Gastrocnemius medialis (tissue), 4 donors: ENCODE results near the gene SLAMF9. TPM values are rescaled to one million over a fixed set of nuclear protein-coding genes. Genes with fewer than 3 reads are reported as not detected.

Experiments used
- ATAC-seq, 2 donors: fragments of 150-250 bp; one replicate each; pipeline ENCODE4 v1.9.1; 2016
- DNase-seq, 2 donors: peaks; one replicate each; pipeline ENCODE4 v3.0.0-alpha.2; 2019
- H3K27ac ChIP-seq, 4 donors: fragments of 200-600 bp; sonication (generic); 1 replicate in 1 of 4; 2 replicates in 3 of 4; pipeline ENCODE4 v1.5.1; 2016 to 2018; ENCODE audit warnings: mild to moderate bottlenecking in 2 of 4, moderate library complexity in 1 of 4
- H3K27me3 ChIP-seq, 3 donors: fragments of 200-600 bp; sonication (generic) in 2 of 3; 1 replicate in 1 of 3; 2 replicates in 2 of 3; pipeline versions ENCODE4 v1.5.1 to v1.6.0; 2016 to 2019; ENCODE audit warnings: mild to moderate bottlenecking in 1 of 3, moderate library complexity in 1 of 3
- H3K36me3 ChIP-seq, 2 donors: fragments of 200-600 bp; sonication (generic) in 1 of 2; one replicate each; pipeline ENCODE4 v1.5.1; 2017 to 2018
- H3K4me1 ChIP-seq, 2 donors: fragments of 200-600 bp; sonication (generic) in 1 of 2; one replicate each; pipeline ENCODE4 v1.5.1; 2016 to 2017; ENCODE audit warnings: mild to moderate bottlenecking in 2 of 2
- H3K4me3 ChIP-seq, 4 donors: fragments of 200-600 bp; sonication (generic) in 3 of 4; 1 replicate in 1 of 4; 2 replicates in 3 of 4; pipeline ENCODE4 v1.5.1; 2016 to 2019; ENCODE audit warnings: mild to moderate bottlenecking in 2 of 4
- H3K9me3 ChIP-seq, 3 donors: fragments of 200-600 bp; sonication (generic) in 2 of 3; 1 replicate in 1 of 3; 2 replicates in 2 of 3; pipeline ENCODE4 v1.5.1; 2016 to 2019
- POLR2A ChIP-seq, 2 donors: fragments of 450-650 bp; IDR thresholded peaks; one replicate each; pipeline ENCODE4 v1.6.1; 2017; ENCODE audit warnings: antibody characterized with exemption in 2 of 2, mild to moderate bottlenecking in 2 of 2, moderate library complexity in 2 of 2
- in situ Hi-C, 4 donors: fragments of 200-750 bp; cut with MboI; loops; one replicate each; pipeline versions ENCODE4 v1.15.0 to v1.8.0; 2017; ENCODE audit warnings: low sequenced_read_pairs in 4 of 4
- intact Hi-C: fragments of 100-400 bp; cut with DNase I; formaldehyde crosslinking; loops from one replicate; pipeline ENCODE4 v1.15.1; 2023; ENCODE audit warnings: low total_unique reads
- total RNA-seq, 4 donors: library from RNA; depleted of rRNA; stranded (reverse); fragments of >200 nt; gene quantifications; one replicate each; pipeline versions ENCODE4 v1.1.0 to v1.2.3, GENCODE V29; 2016
- TF ChIP-seq, protein P1 (sequence below), 5 experiments: fragments of 450-650 bp in 3 of 5; fragments of 200-600 bp in 2 of 5; sonication (generic) in 2 of 5; IDR thresholded peaks in 4 of 5; conservative IDR thresholded peaks in 1 of 5; 1 replicate in 4 of 5; 2 replicates in 1 of 5; pipeline ENCODE4 v1.5.1; 2016 to 2019; ENCODE audit warnings: antibody characterized with exemption in 5 of 5, mild to moderate bottlenecking in 3 of 5, moderate library complexity in 3 of 5

SLAMF9 gene
- total RNA-seq, 4 donors from 2014 or later = not detected

- Histone ChIP-seq H3K4me3 (no peak overlapping the region), H3K36me3 (no peaks in the 10 kb centered on the region), H3K27ac (no peak overlapping the region), H3K4me1 (no peaks in the 10 kb centered on the region), H3K27me3 (peaks cover 0 to 8% (median 0%) of the 10 kb centered on the region in 3 donors), H3K9me3 (no peaks in the 10 kb centered on the region)
- in situ Hi-C loops (no loop called here), intact Hi-C loops (no loop called here)
- no peak for TF ChIP-seq POLR2A (IDR thresholded peaks at IDR 0.05)
- TF ChIP-seq, protein P1, sequence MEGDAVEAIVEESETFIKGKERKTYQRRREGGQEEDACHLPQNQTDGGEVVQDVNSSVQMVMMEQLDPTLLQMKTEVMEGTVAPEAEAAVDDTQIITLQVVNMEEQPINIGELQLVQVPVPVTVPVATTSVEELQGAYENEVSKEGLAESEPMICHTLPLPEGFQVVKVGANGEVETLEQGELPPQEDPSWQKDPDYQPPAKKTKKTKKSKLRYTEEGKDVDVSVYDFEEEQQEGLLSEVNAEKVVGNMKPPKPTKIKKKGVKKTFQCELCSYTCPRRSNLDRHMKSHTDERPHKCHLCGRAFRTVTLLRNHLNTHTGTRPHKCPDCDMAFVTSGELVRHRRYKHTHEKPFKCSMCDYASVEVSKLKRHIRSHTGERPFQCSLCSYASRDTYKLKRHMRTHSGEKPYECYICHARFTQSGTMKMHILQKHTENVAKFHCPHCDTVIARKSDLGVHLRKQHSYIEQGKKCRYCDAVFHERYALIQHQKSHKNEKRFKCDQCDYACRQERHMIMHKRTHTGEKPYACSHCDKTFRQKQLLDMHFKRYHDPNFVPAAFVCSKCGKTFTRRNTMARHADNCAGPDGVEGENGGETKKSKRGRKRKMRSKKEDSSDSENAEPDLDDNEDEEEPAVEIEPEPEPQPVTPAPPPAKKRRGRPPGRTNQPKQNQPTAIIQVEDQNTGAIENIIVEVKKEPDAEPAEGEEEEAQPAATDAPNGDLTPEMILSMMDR (IDR thresholded peaks at IDR 0.05 in 4 of 5, conservative IDR thresholded peaks at IDR 0.05 in 1 of 5) = no peak
- DNase-seq (no peak), ATAC-seq (no peak)
Measured at GRCh38 chr1:159980786-159981185, 26.7 kb upstream of the SLAMF9 start.

GRCh38 chr1:159980076-159980475 lies 26.0 kb upstream of the SLAMF9 start:
- Histone ChIP-seq H3K4me1 (no peaks in the 10 kb centered on the region), H3K27me3 (peaks cover 0 to 8% (median 3%) of the 10 kb centered on the region in 3 donors), H3K4me3 (no peak overlapping the region), H3K36me3 (no peaks in the 10 kb centered on the region), H3K27ac (no peak overlapping the region), H3K9me3 (no peaks in the 10 kb centered on the region)
- ATAC-seq (no peak), DNase-seq (no peak)
- in situ Hi-C loops = no loop called here
- intact Hi-C loops = no loop called here
- no peak for TF ChIP-seq POLR2A (IDR thresholded peaks at IDR 0.05)
- TF ChIP-seq, protein P1 (IDR thresholded peaks at IDR 0.05 in 4 of 5, conservative IDR thresholded peaks at IDR 0.05 in 1 of 5) = no peak

DNA sequence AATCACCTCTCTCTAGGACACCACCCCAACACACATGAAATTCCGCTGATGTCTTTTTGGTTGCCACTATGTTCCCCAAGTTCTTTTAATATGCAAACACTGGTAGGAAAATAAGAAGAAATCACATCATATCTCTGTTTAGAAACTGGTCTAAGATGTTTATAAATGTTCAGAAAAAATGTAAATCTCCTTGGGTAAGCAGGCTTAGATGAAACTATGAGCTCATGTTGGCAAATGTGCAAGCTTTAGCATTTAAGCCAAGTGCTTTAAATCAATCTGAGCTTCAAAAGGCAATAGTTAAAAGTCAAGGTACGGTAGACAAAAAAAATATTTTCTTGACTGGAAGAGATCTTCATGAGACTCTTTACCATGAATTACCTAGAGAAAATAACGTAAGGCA lies 25.2 kb upstream of the SLAMF9 start:
- no peaks in the 10 kb centered on the region for H3K4me1 ChIP-seq
- H3K4me3 ChIP-seq = no peak overlapping the region
- ATAC-seq (no peak), DNase-seq (no peak)
- peaks cover 0 to 8% (median 3%) of the 10 kb centered on the region in 3 donors for H3K27me3 ChIP-seq
- intact Hi-C loops (no loop called here), in situ Hi-C loops (no loop called here)
- H3K27ac ChIP-seq = no peak overlapping the region
- no peaks in the 10 kb centered on the region for H3K36me3 ChIP-seq
- no peak for TF ChIP-seq POLR2A (IDR thresholded peaks at IDR 0.05)
- TF ChIP-seq, protein P1 (IDR thresholded peaks at IDR 0.05 in 4 of 5, conservative IDR thresholded peaks at IDR 0.05 in 1 of 5) = no peak
- H3K9me3 ChIP-seq = no peaks in the 10 kb centered on the region

DNA sequence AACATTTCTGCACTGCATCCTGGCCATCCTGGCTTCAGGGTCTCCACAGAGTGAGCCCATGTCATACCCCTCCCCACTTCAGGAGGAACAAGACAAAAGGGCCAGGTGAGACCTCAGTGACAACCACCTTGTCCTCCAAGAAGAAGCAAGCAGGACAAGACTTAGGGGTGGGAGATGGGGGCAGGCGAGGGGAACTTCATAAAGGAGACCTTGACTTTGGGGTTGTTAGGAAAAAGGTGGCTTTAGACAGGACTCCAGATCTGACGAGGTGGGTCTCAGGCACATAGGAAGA lies 24.0 kb upstream of the SLAMF9 start:
- in situ Hi-C loops (no loop called here), intact Hi-C loops (no loop called here)
- Histone ChIP-seq H3K27ac (no peak overlapping the region), H3K4me1 (no peaks in the 10 kb centered on the region), H3K36me3 (no peaks in the 10 kb centered on the region), H3K4me3 (no peak overlapping the region), H3K27me3 (peaks cover 0 to 8% (median 3%) of the 10 kb centered on the region in 3 donors), H3K9me3 (no peaks in the 10 kb centered on the region)
- DNase-seq (no peak), ATAC-seq (no peak)
- TF ChIP-seq, protein P1 (IDR thresholded peaks at IDR 0.05 in 4 of 5, conservative IDR thresholded peaks at IDR 0.05 in 1 of 5) = no peak
- no peak for TF ChIP-seq POLR2A (IDR thresholded peaks at IDR 0.05)

DNA sequence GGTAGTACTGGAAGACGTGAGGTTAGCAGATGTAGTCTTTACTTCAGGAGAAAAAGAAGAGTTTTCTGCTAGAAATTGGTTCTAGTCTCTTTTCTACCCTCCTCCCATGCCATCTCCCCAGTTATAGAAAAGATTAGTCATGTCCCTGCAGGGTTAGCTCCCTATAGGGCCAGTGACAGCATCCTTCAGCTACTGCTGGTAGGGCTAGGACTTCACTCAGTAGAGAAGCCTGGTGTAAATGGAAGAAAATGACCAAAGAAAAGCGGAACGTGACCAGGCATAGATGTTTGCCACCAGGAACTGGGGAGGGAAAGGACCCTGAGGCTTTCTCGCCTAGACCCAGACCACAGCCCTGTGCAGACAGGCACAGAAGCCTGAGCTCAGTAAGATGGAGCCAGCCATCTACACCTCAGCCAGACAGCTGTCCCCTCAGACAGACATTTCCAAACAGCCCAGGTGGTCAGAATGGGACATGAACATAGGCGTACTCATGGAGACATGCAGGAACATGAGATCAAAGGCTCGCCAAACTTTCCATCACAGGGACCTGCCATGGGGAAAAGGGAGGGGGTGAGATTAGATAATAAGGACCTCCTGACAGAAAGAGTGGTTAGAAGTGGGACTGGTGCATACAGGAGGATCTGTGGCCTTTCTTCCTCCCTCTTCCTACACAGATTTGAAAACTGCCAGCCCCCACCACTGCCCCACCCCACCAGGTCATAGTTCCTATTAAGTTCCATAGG lies 23.5 kb upstream of the SLAMF9 start:
- intact Hi-C loops = no loop called here
- Histone ChIP-seq H3K27ac (no peak overlapping the region), H3K9me3 (no peaks in the 10 kb centered on the region), H3K36me3 (no peaks in the 10 kb centered on the region), H3K27me3 (peaks cover 0 to 8% (median 3%) of the 10 kb centered on the region in 3 donors), H3K4me1 (no peaks in the 10 kb centered on the region), H3K4me3 (no peak overlapping the region)
- DNase-seq (no peak), ATAC-seq (no peak)
- in situ Hi-C loops = no loop called here
- TF ChIP-seq, protein P1 (IDR thresholded peaks at IDR 0.05 in 4 of 5, conservative IDR thresholded peaks at IDR 0.05 in 1 of 5) = no peak
- TF ChIP-seq POLR2A (IDR thresholded peaks at IDR 0.05) = no peak
